Mucosa of stomach (tissue), 1 donor: ENCODE measurements around the gene HCRTR1.

Source experiments
- H3K27me3 ChIP-seq: one replicate; pipeline ENCODE4 v1.7.0; 2013; ENCODE audit warnings: mild to moderate bottlenecking, low read length; ENCODE audit not compliant: control insufficient read depth, insufficient read depth
- H3K36me3 ChIP-seq: one replicate; pipeline ENCODE4 v1.7.0; 2013; ENCODE audit warnings: low read length; ENCODE audit not compliant: control insufficient read depth, insufficient read depth
- H3K4me1 ChIP-seq: one replicate; pipeline ENCODE4 v1.7.0; 2013; ENCODE audit warnings: mild to moderate bottlenecking, low read length; ENCODE audit not compliant: control insufficient read depth, insufficient read depth
- H3K4me3 ChIP-seq: one replicate; pipeline ENCODE4 v1.7.0; 2013; ENCODE audit warnings: low read length
- H3K9ac ChIP-seq: one replicate; pipeline ENCODE4 v1.7.0; 2013; ENCODE audit warnings: mild to moderate bottlenecking, low read length, moderate library complexity
- H3K9me3 ChIP-seq: one replicate; pipeline ENCODE4 v1.7.0; 2013; ENCODE audit warnings: mild to moderate bottlenecking, low read length, moderate library complexity; ENCODE audit not compliant: control insufficient read depth
- donor health status: Pancreatic carcinoma.

HCRTR1 gene

DNA sequence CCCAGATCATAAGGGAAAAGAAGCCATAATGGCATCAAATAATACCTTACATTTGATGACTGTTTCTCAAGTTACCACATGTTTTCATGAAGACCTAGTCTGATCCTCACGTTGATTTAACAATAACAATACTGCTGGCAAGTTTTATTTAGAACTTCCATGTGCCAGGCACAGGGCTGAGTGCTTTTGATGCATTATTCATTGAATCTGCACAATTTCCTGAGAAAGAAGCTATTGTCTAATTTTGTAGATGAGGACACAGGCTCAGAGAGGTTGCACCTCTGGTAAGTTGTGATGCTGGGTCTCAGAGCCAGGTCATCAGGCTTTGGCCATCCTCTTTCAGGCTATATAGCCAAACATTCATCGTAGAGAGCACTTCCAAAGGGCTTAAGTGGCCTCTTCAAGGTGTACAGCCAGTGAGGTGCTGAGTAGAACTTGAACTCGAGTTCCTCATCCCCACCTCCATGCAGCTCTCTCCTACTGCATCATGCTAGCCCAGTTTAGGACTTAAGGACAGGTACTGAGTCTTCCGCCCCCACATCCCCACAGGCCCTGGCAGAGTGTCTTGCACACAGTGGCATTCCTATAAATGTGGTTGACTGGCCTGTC, 35.5 kb downstream of the HCRTR1 start:
- Histone ChIP-seq H3K4me1 (no peaks in the 10 kb centered on the region), H3K27me3 (no peaks in the 10 kb centered on the region), H3K9me3 (no peaks in the 10 kb centered on the region), H3K9ac (no peak overlapping the region), H3K36me3 (no peaks in the 10 kb centered on the region), H3K4me3 (no peak overlapping the region)

DNA sequence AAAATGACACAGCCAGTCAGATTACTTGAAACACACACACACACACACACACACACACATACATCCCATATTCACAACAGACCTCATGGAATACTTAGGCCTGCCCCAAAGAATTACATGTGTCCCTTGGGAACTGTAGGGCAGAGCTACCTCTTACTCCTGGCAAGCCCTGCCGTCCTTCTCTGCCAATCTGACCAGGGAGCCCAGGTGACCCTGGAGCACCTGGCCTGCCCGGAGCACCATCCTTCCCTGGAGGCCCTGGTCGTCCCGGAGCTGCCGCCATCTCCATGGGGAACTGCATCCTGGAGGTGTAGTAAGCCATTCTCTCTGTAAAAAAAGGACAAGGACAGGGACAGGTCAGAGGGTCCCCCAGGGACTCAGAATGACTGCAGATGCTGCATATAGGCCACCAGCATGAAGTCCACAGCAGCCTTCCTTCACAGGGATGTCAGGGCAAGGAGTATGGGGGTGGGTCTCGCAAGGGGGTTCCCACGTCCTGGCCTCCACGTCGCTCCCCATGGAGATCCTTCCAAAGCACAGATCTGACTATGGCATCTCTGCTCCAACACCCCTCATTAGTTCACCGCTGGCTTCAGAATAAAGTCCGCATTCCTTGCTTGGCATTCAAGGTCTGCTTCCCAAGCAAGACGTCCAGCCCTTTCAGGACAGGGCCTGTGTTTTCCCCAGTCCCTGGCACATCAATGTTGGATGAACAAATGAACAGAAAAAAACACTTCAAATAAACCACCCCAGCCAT, 36.4 kb downstream of the HCRTR1 start:
- Histone ChIP-seq H3K36me3 (no peaks in the 10 kb centered on the region), H3K9me3 (no peaks in the 10 kb centered on the region), H3K4me1 (no peaks in the 10 kb centered on the region), H3K9ac (no peak overlapping the region), H3K4me3 (no peak overlapping the region), H3K27me3 (no peaks in the 10 kb centered on the region)

DNA sequence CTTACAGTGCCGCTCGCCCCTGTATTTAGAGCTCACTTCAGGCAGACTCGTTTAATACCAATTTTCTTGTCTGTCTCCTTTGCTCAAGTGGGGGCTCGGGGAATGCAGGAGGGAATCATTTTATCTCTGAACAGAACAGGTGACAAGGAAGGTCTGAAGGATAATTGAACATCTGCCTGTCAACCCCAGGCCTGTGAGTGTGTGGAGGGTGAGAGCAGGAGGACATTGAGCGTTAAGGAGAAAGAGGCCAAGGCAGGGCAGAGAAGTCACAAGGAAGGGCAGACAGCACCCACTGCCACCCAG, 36.9 kb downstream of the HCRTR1 start:
- no peak overlapping the region for H3K9ac ChIP-seq
- H3K9me3 ChIP-seq: no peaks in the 10 kb centered on the region
- no peaks in the 10 kb centered on the region for H3K27me3 ChIP-seq
- H3K4me3 ChIP-seq: no peak overlapping the region
- H3K4me1 ChIP-seq: no peaks in the 10 kb centered on the region
- H3K36me3 ChIP-seq: no peaks in the 10 kb centered on the region

DNA sequence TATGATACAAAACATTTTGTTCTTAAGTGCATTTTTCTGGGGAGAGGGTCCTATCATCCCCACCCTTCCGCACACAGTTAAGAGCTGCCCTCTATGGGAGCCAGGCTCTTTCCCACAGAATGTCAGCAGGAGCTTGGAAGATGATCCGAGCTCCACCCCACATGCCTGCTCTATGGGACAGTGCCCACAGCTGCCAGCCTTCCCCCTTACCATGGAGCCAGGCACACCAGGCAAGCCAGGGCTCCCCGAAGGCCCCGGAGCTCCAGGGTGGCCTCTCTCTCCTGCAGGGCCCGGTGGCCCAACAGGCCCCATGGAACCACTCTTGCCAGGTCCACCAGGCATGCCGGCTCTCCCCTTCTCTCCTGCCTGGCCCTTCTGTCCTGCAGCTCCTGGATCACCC, 37.6 kb downstream of the HCRTR1 start:
- no peaks in the 10 kb centered on the region for H3K27me3 ChIP-seq
- no peaks in the 10 kb centered on the region for H3K36me3 ChIP-seq
- H3K9ac ChIP-seq: no peak overlapping the region
- no peaks in the 10 kb centered on the region for H3K9me3 ChIP-seq
- no peak overlapping the region for H3K4me3 ChIP-seq
- H3K4me1 ChIP-seq: no peaks in the 10 kb centered on the region

DNA sequence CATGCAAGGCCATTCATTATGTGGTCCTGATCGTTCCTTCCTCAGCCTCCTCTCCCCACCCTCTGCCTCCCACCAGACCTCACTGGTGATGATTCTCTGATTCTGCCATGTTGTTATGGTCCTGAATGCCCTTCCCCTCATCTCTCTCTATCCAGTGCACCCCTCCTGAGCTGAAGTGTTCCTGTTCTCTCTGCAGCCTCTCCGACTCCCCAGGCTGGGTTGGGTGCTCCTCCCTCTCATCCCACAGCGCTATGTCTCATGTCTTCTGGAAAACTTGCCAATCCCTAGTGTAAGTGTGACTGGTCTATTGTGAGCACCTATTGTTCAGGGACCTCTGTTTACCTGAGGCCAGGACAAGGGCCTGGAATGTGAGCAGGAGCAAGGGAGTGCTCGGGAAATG, 38.3 kb downstream of the HCRTR1 start:
- no peaks in the 10 kb centered on the region for H3K4me1 ChIP-seq
- no peak overlapping the region for H3K9ac ChIP-seq
- H3K36me3 ChIP-seq: no peaks in the 10 kb centered on the region
- no peaks in the 10 kb centered on the region for H3K9me3 ChIP-seq
- H3K27me3 ChIP-seq: no peaks in the 10 kb centered on the region
- no peak overlapping the region for H3K4me3 ChIP-seq

DNA sequence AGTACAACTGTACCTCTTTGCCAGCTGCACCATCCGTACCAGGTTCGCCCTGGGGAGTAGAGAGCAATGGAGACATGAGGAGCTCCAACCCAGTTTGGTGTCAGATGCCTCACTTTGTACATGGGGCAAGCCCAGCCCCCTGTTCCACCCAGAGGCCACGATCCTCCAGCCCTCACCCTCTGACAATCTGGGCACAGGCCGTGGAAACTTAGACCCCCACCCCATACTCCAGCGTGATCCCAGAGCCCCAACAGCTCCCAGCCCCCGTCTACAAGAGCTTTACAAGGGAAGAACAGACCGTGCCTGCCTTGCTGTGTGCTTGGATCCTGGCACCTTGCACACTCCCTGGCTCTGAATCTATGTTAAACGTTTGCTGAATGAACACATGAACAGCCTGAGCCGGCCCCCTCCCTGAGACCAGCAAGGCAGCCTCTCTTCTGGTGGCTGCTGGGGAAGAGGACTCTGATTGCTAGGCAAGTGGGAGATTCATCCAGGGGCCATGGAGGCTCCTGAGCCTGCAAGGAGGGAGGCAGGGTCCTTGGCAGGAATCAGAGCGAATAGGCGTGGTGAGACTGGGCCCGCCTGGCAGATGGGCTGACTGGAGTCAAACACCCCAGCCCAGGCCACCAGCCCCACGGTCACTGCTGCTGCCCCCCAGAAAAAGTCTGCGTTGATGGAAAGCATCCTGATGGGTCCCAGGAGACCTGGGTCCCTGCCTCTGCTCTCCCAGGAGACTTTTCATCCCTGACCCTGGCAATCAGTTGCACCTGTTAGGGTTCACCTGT, 39.7 kb downstream of the HCRTR1 start:
- no peaks in the 10 kb centered on the region for H3K4me1 ChIP-seq
- H3K27me3 ChIP-seq: no peaks in the 10 kb centered on the region
- no peaks in the 10 kb centered on the region for H3K36me3 ChIP-seq
- no peak overlapping the region for H3K4me3 ChIP-seq
- no peak overlapping the region for H3K9ac ChIP-seq
- no peaks in the 10 kb centered on the region for H3K9me3 ChIP-seq

DNA sequence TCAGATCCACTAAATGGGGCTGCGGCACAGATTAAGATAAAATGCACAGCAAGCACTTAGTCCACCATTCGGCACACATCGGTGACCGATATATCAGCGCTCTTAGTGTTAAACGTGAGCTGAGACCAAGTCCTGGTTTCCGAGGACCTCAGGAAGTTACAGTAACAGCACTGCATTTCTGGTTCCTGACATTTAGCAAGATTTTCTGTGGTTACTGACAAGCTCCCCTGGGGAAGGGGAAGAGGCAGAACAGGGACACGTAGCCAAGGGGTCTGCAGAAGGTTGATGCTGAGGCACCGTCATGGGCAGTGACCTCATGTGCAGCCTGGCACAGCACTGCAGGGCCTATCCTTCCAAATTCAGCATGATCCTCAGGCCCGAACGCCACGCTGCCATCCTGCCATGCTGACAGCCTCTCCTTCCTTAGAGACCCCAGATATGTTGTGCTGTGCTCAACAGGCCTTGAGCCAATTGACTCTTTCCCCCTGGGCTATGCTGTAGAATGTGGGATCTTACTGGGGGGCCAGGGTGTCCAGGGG, 40.6 kb downstream of the HCRTR1 start:
- H3K9ac ChIP-seq: no peak overlapping the region
- no peaks in the 10 kb centered on the region for H3K9me3 ChIP-seq
- H3K4me3 ChIP-seq: no peak overlapping the region
- H3K36me3 ChIP-seq: no peaks in the 10 kb centered on the region
- H3K27me3 ChIP-seq: no peaks in the 10 kb centered on the region
- H3K4me1 ChIP-seq: no peaks in the 10 kb centered on the region

DNA sequence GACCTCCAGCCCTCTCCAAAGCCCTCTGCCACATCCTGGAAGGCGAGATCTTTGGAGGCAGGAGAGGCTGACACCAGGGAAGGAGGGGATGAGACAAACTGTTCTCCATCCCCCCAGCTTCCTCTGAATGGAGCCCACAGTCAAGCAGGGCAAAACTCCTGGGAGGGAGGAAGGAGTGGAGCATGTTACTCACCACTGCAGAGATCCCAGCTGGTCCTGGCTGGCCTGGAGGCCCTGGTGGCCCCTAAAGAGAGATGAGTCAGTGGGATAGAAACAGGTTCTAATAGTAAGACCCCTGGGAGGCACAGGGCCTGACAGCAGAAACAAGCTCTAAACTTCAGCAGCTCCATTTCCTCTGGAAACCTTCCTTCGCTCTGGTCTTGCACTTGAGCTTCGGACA, 41.2 kb downstream of the HCRTR1 start:
- Histone ChIP-seq H3K27me3 (no peaks in the 10 kb centered on the region), H3K36me3 (no peaks in the 10 kb centered on the region), H3K9me3 (no peaks in the 10 kb centered on the region), H3K4me1 (no peaks in the 10 kb centered on the region), H3K4me3 (no peak overlapping the region), H3K9ac (no peak overlapping the region)

DNA sequence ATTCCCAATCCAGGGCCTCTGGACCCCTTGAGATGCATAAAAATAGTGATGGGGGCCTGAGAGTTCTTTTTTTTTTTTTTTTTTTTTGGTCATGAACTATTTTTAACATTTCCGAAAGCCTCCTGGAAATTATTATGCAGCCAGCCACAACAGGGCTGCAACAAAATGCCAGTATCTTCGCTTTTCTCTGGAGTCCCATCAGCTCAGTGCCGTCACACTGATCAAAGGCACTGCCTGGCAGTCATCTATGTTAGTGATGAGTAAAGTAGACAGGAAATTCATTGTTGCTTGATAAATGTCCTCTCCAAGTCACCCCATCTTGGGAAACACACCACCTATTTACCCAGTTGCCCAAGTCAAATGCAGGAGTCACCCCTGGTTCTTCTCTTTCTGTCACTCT, 42.4 kb downstream of the HCRTR1 start:
- Histone ChIP-seq H3K36me3 (no peaks in the 10 kb centered on the region), H3K9ac (no peak overlapping the region)

DNA sequence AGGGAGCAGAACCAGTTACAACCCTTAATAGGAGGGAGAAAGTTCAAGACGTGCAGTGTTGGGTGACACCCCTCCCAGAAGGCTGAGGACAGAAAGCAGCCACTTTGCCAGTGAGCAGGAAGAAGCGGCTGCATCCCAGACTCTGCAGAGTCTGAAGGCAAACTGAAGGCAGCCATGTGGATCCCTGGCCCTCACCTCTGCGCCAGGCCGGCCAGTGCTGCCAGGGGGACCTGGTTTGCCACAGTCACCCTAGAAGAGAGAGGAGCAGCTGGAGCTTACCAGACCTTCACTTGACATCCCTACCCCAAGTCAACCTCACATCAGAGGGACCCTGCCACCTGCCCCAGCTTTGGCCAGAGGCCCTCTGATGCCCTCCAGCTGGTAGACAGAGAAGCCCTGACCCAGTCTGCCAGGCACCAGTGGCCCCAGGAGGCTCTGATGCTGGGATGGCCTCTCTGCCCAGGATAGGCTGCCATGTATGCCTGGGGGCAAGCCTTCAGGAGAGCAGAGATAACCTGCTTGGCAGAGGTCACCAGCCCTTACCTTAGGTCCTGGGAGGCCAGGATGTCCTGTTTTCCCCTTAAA, 43.5 kb downstream of the HCRTR1 start:
- Histone ChIP-seq H3K36me3 (no peaks in the 10 kb centered on the region), H3K27me3 (no peaks in the 10 kb centered on the region), H3K4me1 (peaks cover 5% of the 10 kb centered on the region), H3K9me3 (no peaks in the 10 kb centered on the region), H3K4me3 (no peak overlapping the region), H3K9ac (no peak overlapping the region)

More for the DNA sequence above, 42.4 kb downstream of the HCRTR1 start:
- no peak overlapping the region for H3K4me3 ChIP-seq
- no peaks in the 10 kb centered on the region for H3K9me3 ChIP-seq
- no peaks in the 10 kb centered on the region for H3K27me3 ChIP-seq
- no peaks in the 10 kb centered on the region for H3K4me1 ChIP-seq

DNA sequence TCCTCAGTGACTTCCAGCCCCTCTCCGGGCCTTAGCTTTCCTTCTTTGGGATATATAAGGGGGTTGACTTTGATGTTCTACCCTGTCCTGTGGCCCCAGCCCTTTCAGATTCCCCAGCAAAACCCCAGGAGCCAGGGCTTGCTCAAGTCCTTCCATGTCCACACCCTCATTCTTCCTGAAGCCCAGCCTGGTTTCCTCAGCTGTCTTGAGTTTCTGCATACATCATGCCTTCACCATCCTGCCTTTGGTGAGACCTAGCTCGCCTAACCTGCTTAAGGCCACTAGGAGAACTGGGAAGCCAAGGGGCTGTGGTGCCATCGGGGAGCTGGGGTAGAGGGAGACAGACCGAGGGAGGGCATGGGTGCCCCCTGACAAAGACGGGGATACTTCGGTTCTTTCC, 44.4 kb downstream of the HCRTR1 start:
- peaks cover 14% of the 10 kb centered on the region for H3K4me1 ChIP-seq
- no peak overlapping the region for H3K4me3 ChIP-seq
- H3K9ac ChIP-seq: no peak overlapping the region
- no peaks in the 10 kb centered on the region for H3K9me3 ChIP-seq
- no peaks in the 10 kb centered on the region for H3K27me3 ChIP-seq
- no peaks in the 10 kb centered on the region for H3K36me3 ChIP-seq

DNA sequence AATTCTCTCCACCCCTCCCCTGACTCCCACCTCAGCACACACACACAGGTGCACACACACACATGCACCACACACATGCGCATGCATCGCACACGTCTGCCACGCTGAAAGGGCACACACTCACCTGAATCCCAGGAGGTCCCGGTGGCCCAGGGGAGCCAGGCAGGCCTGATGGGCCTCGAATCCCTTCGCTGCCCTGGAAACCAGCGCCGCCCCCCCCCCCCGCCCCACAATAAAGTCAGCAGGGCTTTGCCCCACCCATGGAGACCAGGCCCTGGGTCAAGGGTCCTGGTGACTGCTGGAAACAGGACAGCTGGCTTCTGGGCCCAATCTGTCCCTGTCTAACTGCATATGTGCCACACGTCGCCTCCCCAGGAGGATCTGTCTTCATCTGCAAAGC, 45.0 kb downstream of the HCRTR1 start:
- no peaks in the 10 kb centered on the region for H3K36me3 ChIP-seq
- no peak overlapping the region for H3K9ac ChIP-seq
- peaks cover 20% of the 10 kb centered on the region for H3K4me1 ChIP-seq
- no peak overlapping the region for H3K4me3 ChIP-seq
- H3K27me3 ChIP-seq: no peaks in the 10 kb centered on the region
- H3K9me3 ChIP-seq: no peaks in the 10 kb centered on the region
